Body of pancreas (tissue), 4 donors: ENCODE measurements around the gene WIPF2. TPM values are rescaled to one million over a fixed set of nuclear protein-coding genes. Genes with fewer than 3 reads are reported as not detected.
A peak's percentile ranks its signal among the peaks of the same experiment; 100 is the strongest.

Source experiments
- ATAC-seq: fragments of 150-250 bp; one replicate; pipeline ENCODE4 v1.9.1; 2016
- DNase-seq, 4 donors: peaks; one replicate each; pipeline ENCODE4 v3.0.0-alpha.2; 2019
- H3K27ac ChIP-seq, 4 donors: fragments of 200-600 bp; sonication (generic); 1 replicate in 3 of 4; 2 replicates in 1 of 4; pipeline versions ENCODE4 v1.5.1 to v1.6.1; 2016 to 2019; ENCODE audit warnings: mild to moderate bottlenecking in 1 of 4, mixed read lengths in 1 of 4, moderate library complexity in 1 of 4
- H3K27me3 ChIP-seq, 2 donors: fragments of 200-600 bp; sonication (generic); one replicate each; pipeline ENCODE4 v1.6.0; 2016; ENCODE audit warnings: mild to moderate bottlenecking in 1 of 2
- H3K36me3 ChIP-seq, 2 donors: fragments of 200-600 bp; sonication (generic); replicated peaks in 1 of 2; 2 replicates each; pipeline ENCODE4 v1.5.1; 2016; ENCODE audit warnings: low read depth in 2 of 2; ENCODE audit not compliant: insufficient read depth in 1 of 2
- H3K4me1 ChIP-seq: fragments of 200-600 bp; sonication (generic); one replicate; pipeline ENCODE4 v1.6.0; 2016
- H3K4me3 ChIP-seq, 2 donors: fragments of 200-600 bp; sonication (generic); 1 replicate in 1 of 2; 2 replicates in 1 of 2; pipeline ENCODE4 v1.5.1; 2016 to 2019
- H3K9me3 ChIP-seq, 3 donors: fragments of 200-600 bp; sonication (generic); 1 replicate in 2 of 3; 2 replicates in 1 of 3; pipeline ENCODE4 v1.5.1; 2016
- POLR2A ChIP-seq, 3 donors: fragments of 450-650 bp; IDR thresholded peaks; one replicate each; pipeline ENCODE4 v1.6.1; 2016; ENCODE audit warnings: antibody characterized with exemption in 3 of 3, mild to moderate bottlenecking in 2 of 3
- WGBS, 2 donors: methylation state at CpG; one replicate each; pipeline ENCODE4 v1.1.5; 2017; 5-methylcytosine and 5-hydroxymethylcytosine counted together
- intact Hi-C: fragments of 100-400 bp; cut with DNase I; formaldehyde crosslinking; loops from one replicate; pipeline ENCODE4 v1.15.1; 2023
- total RNA-seq, 2 donors: library from RNA; depleted of rRNA; stranded (reverse); fragments of >200 nt; gene quantifications; one replicate each; pipeline ENCODE4 v1.1.0, GENCODE V29; 2016
- TF ChIP-seq, protein P1 (sequence below), 7 experiments: fragments of 450-650 bp in 4 of 7; fragments of 200-600 bp in 3 of 7; sonication (generic) in 3 of 7; IDR thresholded peaks; one replicate each; pipeline ENCODE4 v1.5.1; 2016 to 2019; ENCODE audit warnings: antibody characterized with exemption in 7 of 7

WIPF2 gene
- total RNA-seq, 2 donors from 2014 or later: 4.9 to 7.5 TPM

DNA sequence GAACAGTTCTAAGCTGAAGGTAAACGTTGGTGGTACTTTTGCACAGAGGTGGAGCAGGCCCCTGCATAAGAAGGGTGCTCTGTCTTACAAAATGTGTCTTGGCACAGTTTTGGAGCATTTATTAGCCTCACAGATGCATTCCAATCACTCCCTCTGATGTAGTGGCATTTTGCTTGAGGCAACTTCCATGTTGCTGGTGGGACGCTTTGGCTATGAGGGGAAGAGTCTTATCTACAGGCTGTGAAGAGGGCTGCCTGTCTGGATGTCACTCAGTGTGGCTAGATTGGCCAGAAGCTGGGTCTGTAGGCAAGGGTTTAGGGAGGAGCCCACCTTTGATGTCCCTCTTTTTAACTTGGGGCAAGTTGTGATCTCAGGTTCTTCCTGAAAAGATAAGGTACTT, 87.3 kb downstream of the WIPF2 start:
- intact Hi-C loops: loop anchor here (2.0 kb wide), 1 partner anchor 44 kb away; no protein-coding TSS in a partner anchor
- Histone ChIP-seq H3K4me1 (peaks cover 29% of the 10 kb centered on the region), H3K9me3 (no peaks in the 10 kb centered on the region), H3K4me3 (no peak overlapping the region), H3K27me3 (no peaks in the 10 kb centered on the region), H3K36me3 (no peaks in the 10 kb centered on the region), H3K27ac (no peak overlapping the region)
- ATAC-seq (no peak), DNase-seq (no peak)
- whole genome bisulfite sequencing, 2 donors: 55 to 79% methylated on average over 2 of the region's 2 CpGs
- no peak for TF ChIP-seq POLR2A (IDR thresholded peaks at IDR 0.05)
- TF ChIP-seq, protein P1, sequence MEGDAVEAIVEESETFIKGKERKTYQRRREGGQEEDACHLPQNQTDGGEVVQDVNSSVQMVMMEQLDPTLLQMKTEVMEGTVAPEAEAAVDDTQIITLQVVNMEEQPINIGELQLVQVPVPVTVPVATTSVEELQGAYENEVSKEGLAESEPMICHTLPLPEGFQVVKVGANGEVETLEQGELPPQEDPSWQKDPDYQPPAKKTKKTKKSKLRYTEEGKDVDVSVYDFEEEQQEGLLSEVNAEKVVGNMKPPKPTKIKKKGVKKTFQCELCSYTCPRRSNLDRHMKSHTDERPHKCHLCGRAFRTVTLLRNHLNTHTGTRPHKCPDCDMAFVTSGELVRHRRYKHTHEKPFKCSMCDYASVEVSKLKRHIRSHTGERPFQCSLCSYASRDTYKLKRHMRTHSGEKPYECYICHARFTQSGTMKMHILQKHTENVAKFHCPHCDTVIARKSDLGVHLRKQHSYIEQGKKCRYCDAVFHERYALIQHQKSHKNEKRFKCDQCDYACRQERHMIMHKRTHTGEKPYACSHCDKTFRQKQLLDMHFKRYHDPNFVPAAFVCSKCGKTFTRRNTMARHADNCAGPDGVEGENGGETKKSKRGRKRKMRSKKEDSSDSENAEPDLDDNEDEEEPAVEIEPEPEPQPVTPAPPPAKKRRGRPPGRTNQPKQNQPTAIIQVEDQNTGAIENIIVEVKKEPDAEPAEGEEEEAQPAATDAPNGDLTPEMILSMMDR (IDR thresholded peaks at IDR 0.05): no peak

DNA sequence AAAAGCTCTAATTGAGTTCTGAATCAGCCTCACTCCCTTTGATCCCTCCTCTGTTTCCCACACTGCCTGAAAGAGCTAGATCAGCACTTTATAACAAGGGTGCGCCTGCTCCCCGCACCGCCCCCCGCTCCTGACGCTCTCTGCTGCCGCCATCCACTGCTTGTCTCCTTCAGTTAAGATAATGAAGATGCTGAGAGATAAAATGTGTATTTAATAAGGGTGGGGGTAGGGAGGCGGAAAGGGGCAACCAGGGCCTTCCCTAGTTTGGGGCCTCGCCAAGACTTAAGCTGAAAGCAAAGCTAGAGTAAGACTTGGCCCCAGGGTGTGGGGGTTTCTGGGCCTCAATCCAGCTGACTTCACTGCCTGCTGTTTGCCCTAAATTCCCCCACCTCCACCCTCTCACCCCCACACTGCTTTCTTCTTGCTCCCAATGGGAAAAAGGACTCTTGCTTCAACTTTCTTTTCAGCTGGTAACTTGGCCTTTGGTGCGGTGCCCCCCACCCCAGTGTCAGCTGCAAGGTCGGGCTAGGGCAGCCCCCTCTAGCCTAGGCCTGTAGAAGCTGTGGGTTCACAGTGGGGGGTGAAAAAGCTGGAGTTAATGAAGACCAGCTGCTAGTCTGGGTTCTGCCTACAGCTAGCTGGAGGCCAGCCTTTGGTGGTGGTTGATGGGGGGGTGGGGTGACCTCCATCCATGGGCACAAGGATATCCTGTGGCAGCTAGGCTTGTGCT, 88.1 kb downstream of the WIPF2 start:
- no peaks in the 10 kb centered on the region for H3K36me3 ChIP-seq
- no peak for TF ChIP-seq POLR2A (IDR thresholded peaks at IDR 0.05)
- TF ChIP-seq, protein P1 (IDR thresholded peaks at IDR 0.05): no peak
- H3K9me3 ChIP-seq: no peaks in the 10 kb centered on the region
- H3K4me1 ChIP-seq: peaks cover 36% of the 10 kb centered on the region
- no peaks in the 10 kb centered on the region for H3K27me3 ChIP-seq
- 74 to 80% methylated on average over 9 to 10 of the region's 10 CpGs for WGBS, 2 donors
- peak overlapping the region in 1 of 4 donors; percentile 18 for H3K27ac ChIP-seq
- DNase-seq (no peak), ATAC-seq (no peak)
- H3K4me3 ChIP-seq: no peak overlapping the region
- intact Hi-C loops: loop anchor here (2.0 kb wide), 1 partner anchor 44 kb away; no protein-coding TSS in a partner anchor

DNA sequence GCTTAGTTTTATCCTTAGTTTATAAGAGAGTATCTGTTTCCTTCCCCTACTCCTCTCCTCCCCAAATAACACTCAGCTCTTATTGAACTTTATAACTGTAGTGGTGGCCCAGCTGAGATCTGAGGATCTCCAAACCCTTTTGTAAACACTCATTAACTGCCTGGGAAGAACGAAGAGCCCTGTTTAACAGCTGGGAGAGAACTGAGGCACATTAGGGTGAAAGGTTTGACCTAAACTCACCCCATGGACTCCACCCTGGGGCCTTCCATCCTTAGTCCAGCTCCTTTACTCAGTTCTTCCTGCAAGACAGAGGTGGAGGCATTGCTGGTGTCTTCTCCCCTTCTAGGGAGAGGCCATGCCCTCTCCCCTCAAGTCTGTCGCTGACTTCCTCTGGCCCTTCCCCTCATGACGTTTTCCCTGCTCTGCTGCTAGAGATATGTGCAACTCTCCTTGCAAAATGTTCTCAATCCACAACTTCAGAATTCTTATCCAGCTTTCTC, 88.7 kb downstream of the WIPF2 start:
- Histone ChIP-seq H3K27me3 (no peaks in the 10 kb centered on the region), H3K27ac (peak overlapping the region in 1 of 4 donors; percentile 18), H3K9me3 (no peaks in the 10 kb centered on the region), H3K36me3 (no peaks in the 10 kb centered on the region), H3K4me1 (peaks cover 42% of the 10 kb centered on the region), H3K4me3 (no peak overlapping the region)
- 57 to 59% methylated on average over 3 of the region's 3 CpGs for WGBS, 2 donors
- ATAC-seq (no peak), DNase-seq (no peak)
- TF ChIP-seq, protein P1 (IDR thresholded peaks at IDR 0.05): no peak
- TF ChIP-seq POLR2A (IDR thresholded peaks at IDR 0.05): no peak
- intact Hi-C loops: loop anchor here (2.0 kb wide), 1 partner anchor 43 kb away; no protein-coding TSS in a partner anchor

DNA sequence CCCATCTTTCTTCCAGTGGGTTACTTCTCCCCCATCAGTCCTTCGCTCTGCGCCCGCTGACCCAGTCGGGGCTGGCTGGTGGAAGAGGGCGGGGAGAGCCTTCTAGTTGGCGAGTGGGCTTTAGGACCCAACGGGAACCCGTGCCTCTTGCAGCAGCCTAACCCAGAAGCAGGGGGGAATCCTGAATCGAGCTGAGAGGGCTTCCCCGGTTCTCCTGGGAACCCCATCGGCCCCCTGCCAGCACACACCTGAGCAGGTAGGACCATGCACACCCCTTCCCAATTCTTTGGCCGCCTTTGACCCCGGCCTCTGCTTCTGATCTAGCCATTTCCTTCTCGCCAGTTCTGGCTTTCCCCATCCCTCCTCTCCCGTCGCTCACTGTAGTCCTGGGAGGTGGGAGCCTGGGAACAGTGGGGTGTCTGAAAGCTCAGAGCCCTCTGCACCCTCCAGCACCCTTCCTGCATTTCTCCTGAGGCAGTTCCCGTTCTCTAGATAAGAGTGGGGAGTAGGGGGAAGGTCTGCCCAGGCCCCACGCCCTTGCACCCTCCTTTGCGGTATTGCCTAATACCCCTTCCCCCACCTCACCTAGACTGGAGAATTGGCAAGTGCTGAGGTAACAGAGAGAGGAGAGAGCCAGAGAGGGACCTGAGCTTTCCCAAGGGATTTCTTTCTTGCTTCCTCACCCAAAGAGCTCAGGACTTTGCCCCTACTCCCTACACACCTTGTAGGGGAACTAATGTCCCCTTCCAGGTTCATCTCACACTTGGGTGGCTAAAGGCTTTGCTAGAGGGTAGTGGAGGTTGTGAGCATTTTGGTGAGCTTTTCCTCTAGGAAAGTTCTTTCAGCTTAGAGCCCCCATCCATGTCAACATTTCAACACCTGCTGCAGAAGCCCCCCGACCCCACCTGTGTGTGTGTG, 90.2 kb downstream of the WIPF2 start, which contains the start of gene RARA:
Gene RARA, plus strand, starts transcription at position 150 of the 918 bp plus-strand sequence. CDS start 22,039 bp downstream, outside the sequence.
- DNase-seq: peak; percentile 46 to 84 (median 64)
- intact Hi-C loops: no loop called here
- 4 to 6% methylated on average over 15 to 20 of the region's 20 CpGs for WGBS, 2 donors
- Histone ChIP-seq H3K27ac (peak within 1 kb of the TSS; percentile 18 to 89 (median 76)), H3K27me3 (no peaks in the 10 kb centered on the region), H3K36me3 (no peaks in the 10 kb centered on the region), H3K9me3 (no peaks in the 10 kb centered on the region), H3K4me3 (peak within 1 kb of the TSS; percentile 39 to 47), H3K4me1 (peaks cover 55% of the 10 kb centered on the region)
- TF ChIP-seq, protein P1 (IDR thresholded peaks at IDR 0.05): no peak
- peak in 2 of 3 donors; percentile 19 to 27 for TF ChIP-seq POLR2A (IDR thresholded peaks at IDR 0.05)
- ATAC-seq: peak; percentile 73
